HG03521 (cell line): ENCODE results near the gene IZUMO2.
"Not testable (repeated sequence)": the region's sequence is repeated elsewhere in the genome, so short reads cannot be mapped to it uniquely, and the experiment has no call there.

ENCODE experiments used
- ATAC-seq: cut with Tn5 transposase; IDR thresholded peaks from one replicate; pipeline ENCODE4 v1.9.1; 2021; ENCODE audit warnings: mild to moderate bottlenecking, moderate library complexity; ENCODE audit not compliant: unreplicated experiment

The IZUMO2 gene

DNA sequence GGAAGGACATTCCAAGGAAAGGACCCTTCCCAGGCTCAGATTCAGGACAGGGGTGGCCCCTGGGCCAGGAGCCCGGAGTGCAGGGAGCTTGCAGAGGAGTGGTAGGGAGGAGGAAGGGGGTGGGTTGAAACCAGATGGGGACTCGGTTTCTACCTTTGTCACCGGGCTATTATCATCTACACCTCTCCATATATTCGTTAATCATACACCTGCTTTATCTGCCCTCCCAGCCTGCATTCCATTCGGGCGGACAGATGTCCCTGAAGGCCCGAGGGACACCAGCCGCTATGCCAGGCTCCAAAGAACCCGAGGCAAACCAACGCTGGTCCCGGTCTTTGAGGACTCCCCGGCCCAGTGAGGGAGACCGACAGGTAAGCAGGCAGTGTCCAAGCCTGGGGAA, 24.9 kb upstream of the IZUMO2 start:
- ATAC-seq: no peak

DNA sequence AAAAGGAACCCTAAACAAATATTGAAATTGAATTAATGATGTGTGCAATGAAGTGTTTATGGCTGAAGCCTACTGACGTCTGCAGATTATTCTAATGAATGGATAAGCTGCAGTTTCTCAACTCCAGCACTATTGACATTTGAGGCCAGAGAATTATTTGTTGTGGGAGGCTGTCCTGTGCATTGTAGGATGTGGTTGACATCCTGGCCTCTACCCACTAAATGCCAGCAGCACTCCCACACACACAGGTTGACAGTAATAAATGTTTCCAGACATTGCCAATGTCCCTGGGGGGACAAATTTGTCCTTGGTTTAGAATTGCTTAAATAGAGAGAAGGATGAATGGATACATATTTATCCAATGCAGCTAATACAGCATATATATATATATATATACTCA, 21.1 kb upstream of the IZUMO2 start:
- ATAC-seq: no peak

DNA sequence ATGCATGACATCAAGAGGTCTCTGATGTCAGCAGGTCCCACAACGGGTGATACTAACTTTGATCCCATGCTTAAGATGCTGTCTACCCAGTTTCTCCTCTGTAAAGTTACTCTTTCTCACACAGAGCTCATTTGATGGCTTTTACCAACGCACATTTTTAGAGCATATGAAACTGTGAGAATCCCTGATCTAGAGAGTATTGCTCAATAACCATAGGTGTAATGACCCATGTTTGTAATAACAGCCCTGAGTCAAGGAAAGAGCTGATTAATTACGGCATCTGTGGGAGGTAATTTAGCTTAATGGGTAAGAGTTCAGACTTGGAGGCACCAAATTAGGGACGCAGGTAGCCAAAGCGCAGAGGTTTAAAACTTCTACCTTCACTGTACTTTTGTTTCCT, 18.0 kb upstream of the IZUMO2 start:
- no peak for ATAC-seq

- ATAC-seq: no peak
Observed at GRCh38 chr19:50178859-50179537, 15.9 kb upstream of the IZUMO2 start.

DNA sequence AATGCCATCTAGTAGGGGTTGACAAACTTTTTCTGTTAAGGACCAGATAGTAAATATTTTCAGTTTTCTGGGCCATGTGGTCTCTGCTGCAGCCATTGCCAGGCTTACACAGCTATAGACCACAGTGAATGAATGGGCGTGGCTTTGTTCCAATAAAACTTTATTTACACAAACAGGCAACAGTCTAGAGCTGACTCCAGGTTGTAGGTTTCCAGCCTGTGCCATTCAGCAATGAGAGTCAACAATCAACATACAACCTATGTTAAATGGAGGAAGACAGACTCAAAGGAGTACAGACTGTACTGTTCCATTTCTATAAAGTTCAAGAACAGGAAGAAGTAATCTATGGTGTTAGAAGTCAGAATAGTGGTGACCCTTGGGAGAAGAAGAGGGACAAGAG, 15.2 kb upstream of the IZUMO2 start:
- no peak for ATAC-seq

- ATAC-seq: no peak
Observed at GRCh38 chr19:50176775-50177174, 13.7 kb upstream of the IZUMO2 start.

DNA sequence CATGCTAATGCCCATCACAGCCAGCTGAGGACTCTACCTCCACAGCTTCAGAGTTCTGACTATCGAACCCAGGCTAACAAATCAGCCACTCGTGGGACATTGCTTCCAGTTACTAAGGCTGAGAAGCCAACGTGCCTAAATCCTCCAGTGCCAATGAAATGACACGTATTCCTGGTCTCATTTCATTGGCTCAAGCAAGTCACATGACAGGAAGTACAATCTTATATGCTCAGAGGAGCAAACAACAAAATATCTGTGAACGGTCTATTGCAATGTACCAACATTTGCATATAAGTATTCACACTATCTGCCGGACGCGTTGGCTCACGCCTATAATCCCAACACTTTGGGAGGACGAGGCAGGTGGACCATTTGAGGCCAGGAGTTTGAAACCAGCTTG, 12.8 kb upstream of the IZUMO2 start:
- no peak for ATAC-seq

DNA sequence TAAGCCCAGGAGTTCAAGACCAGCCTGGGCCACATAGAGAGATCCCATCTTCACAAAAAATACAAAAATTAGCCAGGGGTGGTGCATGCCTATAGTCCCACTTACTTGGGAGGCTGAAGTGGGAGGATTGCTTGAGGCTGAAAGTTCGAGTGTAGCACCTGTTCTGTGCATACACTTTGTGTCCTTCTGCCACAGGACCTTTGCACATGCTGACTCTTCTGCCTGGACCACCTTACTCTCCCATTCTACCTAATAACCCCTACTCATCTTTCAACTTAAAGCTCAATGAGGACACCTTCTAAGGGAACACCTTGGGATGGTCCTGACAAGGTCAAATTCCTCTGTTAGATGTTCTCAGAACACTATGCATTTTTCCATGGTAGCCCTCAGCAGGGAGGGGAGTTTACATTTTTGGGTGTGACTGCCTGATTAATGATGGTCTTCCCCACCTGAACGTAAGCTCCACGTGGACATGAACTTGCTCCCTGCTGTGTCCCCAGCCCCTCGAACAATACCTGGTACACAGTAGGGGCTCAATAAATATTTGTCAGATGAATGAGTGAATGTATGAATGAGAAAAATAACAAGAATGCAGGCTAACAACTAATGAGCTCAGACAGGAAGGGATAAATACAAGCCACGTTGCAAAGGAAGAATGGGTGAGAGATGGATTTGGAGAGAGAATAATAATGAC, 11.2 kb upstream of the IZUMO2 start:
- no peak for ATAC-seq

DNA sequence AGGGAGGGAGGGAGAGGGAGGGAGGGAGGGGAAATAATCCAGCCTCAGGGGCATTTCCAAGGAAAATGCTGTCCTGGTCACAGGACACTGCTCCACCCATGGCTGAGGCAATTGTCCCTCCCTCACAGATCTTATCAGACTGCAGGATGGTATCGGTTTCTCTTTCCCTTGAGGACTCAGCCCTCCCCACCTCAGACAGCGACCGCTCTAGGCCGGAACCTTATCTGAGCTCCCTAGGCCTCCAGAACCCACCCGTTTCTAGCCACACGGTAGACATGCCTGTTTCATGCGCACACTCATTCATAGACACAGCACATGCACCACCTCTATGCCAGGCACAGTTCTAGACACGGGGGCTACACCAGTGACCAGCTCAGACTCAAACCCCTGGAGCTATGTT, 10.0 kb upstream of the IZUMO2 start:
- no peak for ATAC-seq

DNA sequence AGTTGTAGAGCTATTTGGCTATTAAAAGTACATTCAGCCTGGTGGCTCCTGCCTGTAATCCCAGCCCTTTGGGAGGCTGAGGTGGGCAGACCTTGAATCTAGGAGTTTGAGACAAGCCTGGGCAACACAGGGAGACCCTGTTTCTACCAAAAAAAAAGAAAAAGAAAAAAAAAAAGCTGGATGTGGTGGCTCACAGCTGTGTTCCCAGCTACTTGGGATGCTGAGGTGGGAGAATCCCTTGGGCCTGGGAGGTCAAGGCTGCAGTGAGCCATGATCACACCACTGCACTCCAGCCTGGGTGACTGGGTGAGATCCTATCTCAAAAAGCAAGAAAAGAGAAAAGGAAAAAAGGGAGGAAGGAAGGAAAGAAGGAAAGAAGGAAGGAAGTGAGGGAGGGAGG, 9.6 kb upstream of the IZUMO2 start:
- ATAC-seq: no peak

DNA sequence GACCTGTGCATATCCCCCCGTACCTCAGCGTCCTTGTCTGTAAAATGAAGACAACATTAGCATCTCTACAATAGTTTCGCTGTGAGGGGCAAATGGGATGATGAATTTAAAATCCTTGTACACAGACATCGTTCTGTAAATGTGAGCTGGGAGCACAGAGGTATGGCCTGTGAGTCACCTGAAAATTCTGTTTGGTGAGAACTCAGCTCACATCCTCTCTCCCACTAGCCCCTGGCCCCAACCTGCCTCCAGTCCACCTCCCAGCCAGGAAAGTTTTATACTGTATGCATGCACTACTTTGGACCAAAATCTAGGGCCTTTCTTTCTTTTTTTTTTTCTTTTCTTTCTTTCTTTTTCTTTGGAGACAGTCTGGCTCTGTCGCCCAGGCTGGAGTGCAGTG, 8.7 kb upstream of the IZUMO2 start:
- ATAC-seq: no peak

DNA sequence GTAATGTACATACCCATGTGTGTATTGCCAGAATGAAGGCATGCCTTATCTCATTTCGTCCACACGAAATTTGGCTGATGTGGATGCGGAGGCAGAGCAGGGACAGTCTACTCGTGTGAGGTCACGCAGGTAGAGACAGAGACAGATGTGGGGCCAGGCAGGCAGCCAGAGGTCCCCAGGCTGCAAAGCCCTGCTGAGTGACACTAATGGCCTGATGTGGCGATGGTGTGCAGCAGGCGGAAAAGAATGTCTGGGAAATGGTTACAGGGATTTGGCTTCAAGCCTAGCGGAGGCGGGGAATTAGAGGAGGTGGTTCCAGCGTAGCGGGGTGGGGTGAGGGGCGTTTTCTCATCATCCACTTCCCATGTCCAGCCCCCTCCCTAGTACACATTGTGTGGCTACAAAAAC, 4.2 kb upstream of the IZUMO2 start:
- no peak for ATAC-seq

DNA sequence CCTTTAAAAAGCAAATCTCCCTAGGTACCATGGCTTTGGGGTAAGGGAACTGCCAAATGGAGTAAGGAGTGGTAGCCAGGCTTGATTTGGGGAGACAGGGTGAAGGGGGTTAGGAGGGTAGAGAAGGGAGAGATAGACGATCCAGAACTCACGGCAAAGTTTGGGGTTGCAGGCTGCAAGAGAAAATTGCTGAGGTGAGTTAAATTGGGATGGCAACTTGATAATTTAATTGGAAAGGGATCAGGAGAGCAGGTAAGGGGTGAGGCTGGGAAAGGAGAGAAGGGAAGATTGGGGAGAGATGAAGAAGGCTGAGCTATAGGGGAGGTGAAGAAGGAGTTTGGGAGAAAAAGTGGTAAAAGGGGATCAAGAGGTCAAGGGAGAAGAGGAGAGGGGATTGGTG, 4.0 kb downstream of the IZUMO2 start:
- no peak for ATAC-seq

DNA sequence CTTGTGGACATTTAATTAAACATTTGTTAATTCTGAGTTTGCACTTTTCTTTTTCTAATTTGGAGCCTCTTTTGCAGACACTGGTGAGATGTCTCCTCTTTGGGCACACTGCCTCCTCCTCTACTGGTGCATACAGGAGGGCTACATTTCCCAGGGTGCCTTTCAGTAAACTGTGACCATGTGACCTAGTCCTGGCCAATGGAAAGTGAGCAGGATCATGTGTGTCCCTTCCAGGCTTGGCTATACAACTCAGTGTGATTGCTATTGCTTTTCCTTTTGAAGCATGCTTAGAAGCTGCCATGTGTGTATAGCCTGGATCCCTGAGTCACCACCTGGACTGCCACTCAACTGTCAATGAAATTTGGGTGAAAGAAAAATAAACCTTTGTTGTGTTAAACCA, 4.5 kb downstream of the IZUMO2 start:
- ATAC-seq: no peak

DNA sequence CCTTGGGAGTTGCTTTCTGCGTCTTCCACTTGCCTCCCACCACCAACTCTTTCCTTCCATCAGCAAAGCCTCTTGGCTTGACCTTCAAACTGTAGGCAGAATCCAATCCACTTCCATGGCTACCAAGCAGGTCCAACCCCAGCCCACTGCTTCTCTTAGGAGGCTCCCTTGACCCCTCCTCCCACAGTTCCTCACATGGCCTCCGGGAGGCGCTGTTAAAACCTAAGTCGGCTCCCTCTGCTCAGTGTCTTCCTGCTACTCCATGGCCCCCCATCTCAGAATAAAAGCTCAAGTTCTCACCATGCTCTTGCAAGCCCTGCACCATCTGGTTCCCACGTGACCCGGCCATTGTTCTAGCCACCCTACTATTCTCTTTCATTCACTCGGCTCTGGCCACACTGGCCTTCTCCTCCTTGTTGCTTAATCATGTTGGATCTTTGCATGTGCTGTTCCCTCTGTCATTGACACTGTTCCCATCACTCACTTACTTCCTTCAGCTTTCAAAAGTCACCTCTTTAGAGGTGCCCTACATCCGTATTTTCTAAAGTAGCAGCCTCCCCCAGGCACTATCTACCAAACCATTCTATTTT, 7.5 kb downstream of the IZUMO2 start:
- no peak for ATAC-seq

DNA sequence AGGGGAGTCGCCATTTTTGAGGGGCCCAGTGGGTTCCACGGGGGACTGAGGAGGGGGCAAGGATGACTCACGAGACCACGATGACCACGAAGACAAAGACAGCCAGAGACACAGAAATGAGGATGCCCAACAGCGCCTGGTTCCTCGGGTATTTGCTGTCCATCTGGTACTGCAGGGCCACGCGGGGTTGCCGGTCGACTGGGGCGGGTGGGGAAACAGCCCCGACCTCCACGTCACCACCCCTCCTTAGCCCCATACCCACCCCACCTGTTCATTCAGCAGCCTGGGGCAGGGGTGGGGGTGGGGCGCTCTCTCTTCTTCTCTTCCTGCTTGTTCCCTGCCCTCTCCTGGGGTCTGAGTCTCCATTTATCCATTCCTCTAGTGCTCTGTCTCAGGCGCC, 8.6 kb downstream of the IZUMO2 start:
- ATAC-seq: no peak

GRCh38 chr19:50152578-50152977, 10.5 kb downstream of the IZUMO2 start:
- no peak for ATAC-seq

DNA sequence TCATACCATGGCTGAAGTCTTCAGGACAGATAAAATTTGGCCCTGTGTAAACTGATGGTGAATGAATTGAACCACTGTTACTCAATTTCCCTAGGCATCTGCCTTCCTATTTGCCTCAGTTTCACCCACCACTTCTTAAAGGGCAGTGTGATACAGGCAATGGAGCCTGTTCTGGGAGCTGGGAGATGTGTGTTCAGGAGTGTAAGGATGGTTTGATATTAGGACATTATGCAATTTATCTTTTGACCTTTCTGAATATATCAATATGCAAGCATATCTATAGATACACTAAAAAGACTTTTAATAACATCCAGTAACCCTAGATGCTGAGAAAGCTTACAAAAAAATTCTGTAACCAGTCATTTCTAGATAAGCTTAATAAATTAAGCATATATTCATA, 14.6 kb downstream of the IZUMO2 start:
- ATAC-seq: no peak

GRCh38 chr19:50147462-50148423, 15.3 kb downstream of the IZUMO2 start:
- ATAC-seq: peak; percentile 74

- not testable (repeated sequence) for ATAC-seq
Observed at GRCh38 chr19:50141921-50142320, 21.2 kb downstream of the IZUMO2 start.

DNA sequence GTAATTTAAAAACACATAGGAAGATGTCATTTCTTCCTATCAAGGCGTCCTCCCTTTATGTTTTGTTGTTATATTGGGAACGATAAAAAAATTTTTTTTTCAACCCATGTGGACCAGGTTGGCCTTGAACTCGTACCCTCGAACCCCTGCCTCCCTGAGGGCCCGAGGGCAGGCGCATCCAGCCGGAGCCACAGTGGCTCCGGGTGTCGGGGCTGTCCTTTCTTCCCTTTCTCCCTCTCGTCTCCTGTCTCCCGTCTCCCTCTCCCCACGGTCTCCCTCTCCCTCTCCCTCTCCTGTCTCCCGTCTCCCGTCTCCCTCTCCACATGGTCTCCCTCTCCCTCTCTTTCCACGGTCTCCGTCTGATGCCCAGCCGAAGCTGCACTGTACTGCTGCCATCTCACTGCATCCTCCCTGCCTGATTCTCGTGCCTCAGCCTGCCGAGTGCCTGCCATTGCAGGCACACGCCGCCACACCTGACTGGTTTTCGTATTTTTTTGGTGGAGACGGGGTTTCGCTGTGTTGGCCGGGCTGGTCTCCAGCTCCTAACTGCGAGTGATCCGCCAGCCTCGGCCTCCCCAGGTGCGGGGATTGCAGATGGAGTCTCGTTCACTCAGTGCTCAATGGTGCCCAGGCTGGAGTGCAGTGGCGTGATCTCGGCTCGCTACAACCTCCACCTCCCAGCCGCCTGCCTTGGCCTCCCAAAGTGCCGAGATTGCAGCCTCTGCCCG, 22.8 kb downstream of the IZUMO2 start:
- not testable (repeated sequence) for ATAC-seq
